ENCODE measurements around the gene GRIP2. TPM values are rescaled to one million over a fixed set of nuclear protein-coding genes. Genes with fewer than 3 reads are reported as not detected.

Gene GRIP2
- total RNA-seq, 4 donors from 2014 or later, result 0.45 to 0.92 (median 0.66) TPM

- intact Hi-C loops (cut with DNase I), result no loop called here
- Histone ChIP-seq H3K4me3 (no peak overlapping the region), H3K36me3 (no peaks in the 10 kb centered on the region), H3K9me3 (no peaks in the 10 kb centered on the region), H3K4me1 (peaks cover 4 to 21% (median 9%) of the 10 kb centered on the region in 4 donors), H3K27ac (replicated peaks in 1 of 4) (no peak overlapping the region), H3K27me3 (peaks cover 0 to 16% (median 0%) of the 10 kb centered on the region in 4 donors)
- TF ChIP-seq CTCF (IDR thresholded peaks at IDR 0.05) (no peak), POLR2AphosphoS5 (IDR thresholded peaks at IDR 0.05) (no peak), POLR2A (IDR thresholded peaks at IDR 0.05; ENCODE audit: low read depth) (no peak), EP300 (IDR thresholded peaks at IDR 0.05) (no peak)
- DNase-seq (ENCODE audit: extremely low spot score), result no peak
- WGBS, result 60% methylated on average over 2 of the region's 4 CpGs
These were observed 3.3 kb upstream of the GRIP2 start for GRCh38 chr3:14543446-14543845.

- no peaks in the 10 kb centered on the region for H3K36me3 ChIP-seq
- WGBS, result 88% methylated on average over 3 of the region's 3 CpGs
- peaks cover 0 to 16% (median 0%) of the 10 kb centered on the region in 4 donors for H3K27me3 ChIP-seq
- H3K27ac ChIP-seq (replicated peaks in 1 of 4), result no peak overlapping the region
- H3K4me3 ChIP-seq, result no peak overlapping the region
- TF ChIP-seq POLR2AphosphoS5 (IDR thresholded peaks at IDR 0.05) (no peak), POLR2A (IDR thresholded peaks at IDR 0.05; ENCODE audit: low read depth) (no peak), CTCF (IDR thresholded peaks at IDR 0.05) (no peak), EP300 (IDR thresholded peaks at IDR 0.05) (no peak)
- H3K9me3 ChIP-seq, result no peaks in the 10 kb centered on the region
- peaks cover 0 to 15% (median 3%) of the 10 kb centered on the region in 4 donors for H3K4me1 ChIP-seq
- intact Hi-C loops (cut with DNase I), result no loop called here
- DNase-seq (ENCODE audit: extremely low spot score), result no peak
These were observed 2.5 kb upstream of the GRIP2 start for GRCh38 chr3:14542656-14543055.

- WGBS, result 89% methylated on average over 9 of the region's 9 CpGs
- H3K9me3 ChIP-seq, result no peaks in the 10 kb centered on the region
- no peak overlapping the region for H3K27ac ChIP-seq (replicated peaks in 1 of 4)
- DNase-seq (ENCODE audit: extremely low spot score), result no peak
- intact Hi-C loops (cut with DNase I), result no loop called here
- H3K27me3 ChIP-seq, result peaks cover 0 to 16% (median 0%) of the 10 kb centered on the region in 4 donors
- H3K4me1 ChIP-seq, result peaks cover 0 to 14% (median 3%) of the 10 kb centered on the region in 4 donors
- H3K36me3 ChIP-seq, result no peaks in the 10 kb centered on the region
- H3K4me3 ChIP-seq, result no peak overlapping the region
- no peak for TF ChIP-seq POLR2AphosphoS5 (IDR thresholded peaks at IDR 0.05)
- TF ChIP-seq CTCF (IDR thresholded peaks at IDR 0.05), result no peak
- TF ChIP-seq POLR2A (IDR thresholded peaks at IDR 0.05; ENCODE audit: low read depth), result no peak
- TF ChIP-seq EP300 (IDR thresholded peaks at IDR 0.05), result no peak
These were observed 1.5 kb upstream of the GRIP2 start for GRCh38 chr3:14541646-14542045.

GRCh38 chr3:14540821-14541385 lies 761 bp upstream of the GRIP2 start:
- H3K27ac ChIP-seq (replicated peaks in 1 of 4), result no peak overlapping the region
- DNase-seq (ENCODE audit: extremely low spot score), result no peak
- 56% methylated on average over 6 of the region's 6 CpGs for WGBS

More at GRCh38 chr3:14540821-14541385, 761 bp upstream of the GRIP2 start:
- peaks cover 0 to 19% (median 3%) of the 10 kb centered on the region in 4 donors for H3K4me1 ChIP-seq
- no peaks in the 10 kb centered on the region for H3K9me3 ChIP-seq
- no peaks in the 10 kb centered on the region for H3K36me3 ChIP-seq
- TF ChIP-seq EP300 (IDR thresholded peaks at IDR 0.05) (no peak), CTCF (IDR thresholded peaks at IDR 0.05) (no peak), POLR2AphosphoS5 (IDR thresholded peaks at IDR 0.05) (no peak), POLR2A (IDR thresholded peaks at IDR 0.05; ENCODE audit: low read depth) (no peak)
- H3K4me3 ChIP-seq, result no peak overlapping the region
- H3K27me3 ChIP-seq, result peaks cover 0 to 16% (median 0%) of the 10 kb centered on the region in 4 donors
- intact Hi-C loops (cut with DNase I), result no loop called here

Measured in esophagus muscularis mucosa (tissue), 4 donors.